Effector memory CD8-positive, alpha-beta T cell (primary cell): Measurements from ENCODE around the gene HOXC11.

Experiments
- ATAC-seq: fragments of 150-1000 bp; cut with Tn5 transposase; replicated peaks from 2 replicates; pipeline ENCODE4 v1.10.0; 2021; ENCODE audit warnings: mild to moderate bottlenecking, moderate library complexity
- DNase-seq, 3 experiments: peaks; one replicate each; pipeline ENCODE4 v3.0.0; 2021
- H3K27ac Mint-ChIP-seq, 2 donors: one replicate each; pipeline ENCODE4 v1.8.0; 2022; ENCODE audit warnings: mild to moderate bottlenecking in 2 of 2, mixed read lengths in 2 of 2, moderate library complexity in 2 of 2
- H3K27me3 Mint-ChIP-seq, 2 donors: one replicate each; pipeline ENCODE4 v1.8.0; 2022; ENCODE audit warnings: mixed read lengths in 2 of 2
- H3K36me3 Mint-ChIP-seq: one replicate; pipeline ENCODE4 v1.8.0; 2022; ENCODE audit warnings: mild to moderate bottlenecking, moderate library complexity, mixed read lengths; ENCODE audit not compliant: insufficient read depth
- H3K4me1 Mint-ChIP-seq, 2 donors: one replicate each; pipeline ENCODE4 v1.8.0; 2022; ENCODE audit warnings: low read depth in 2 of 2, mixed read lengths in 2 of 2
- H3K4me3 Mint-ChIP-seq, 2 donors: one replicate each; pipeline ENCODE4 v1.8.0; 2022; ENCODE audit warnings: mild to moderate bottlenecking in 2 of 2, mixed read lengths in 2 of 2, moderate library complexity in 2 of 2
- H3K9me3 Mint-ChIP-seq, 2 donors: one replicate each; pipeline ENCODE4 v1.8.0; 2022; ENCODE audit warnings: mixed read lengths in 2 of 2

Gene HOXC11

GRCh38 chr12:54025499-54026405 lies 52.8 kb downstream of the HOXC11 start:
- ATAC-seq (no peak), DNase-seq (no peak)
- Mint-ChIP-seq H3K4me1 (peaks cover 0 to 19% of the 10 kb centered on the region in 2 donors), H3K27me3 (peaks cover 80 to 100% of the 10 kb centered on the region in 2 donors), H3K9me3 (no peaks in the 10 kb centered on the region), H3K27ac (no peak overlapping the region), H3K36me3 (peaks cover under 1% of the 10 kb centered on the region), H3K4me3 (no peak overlapping the region)

DNA sequence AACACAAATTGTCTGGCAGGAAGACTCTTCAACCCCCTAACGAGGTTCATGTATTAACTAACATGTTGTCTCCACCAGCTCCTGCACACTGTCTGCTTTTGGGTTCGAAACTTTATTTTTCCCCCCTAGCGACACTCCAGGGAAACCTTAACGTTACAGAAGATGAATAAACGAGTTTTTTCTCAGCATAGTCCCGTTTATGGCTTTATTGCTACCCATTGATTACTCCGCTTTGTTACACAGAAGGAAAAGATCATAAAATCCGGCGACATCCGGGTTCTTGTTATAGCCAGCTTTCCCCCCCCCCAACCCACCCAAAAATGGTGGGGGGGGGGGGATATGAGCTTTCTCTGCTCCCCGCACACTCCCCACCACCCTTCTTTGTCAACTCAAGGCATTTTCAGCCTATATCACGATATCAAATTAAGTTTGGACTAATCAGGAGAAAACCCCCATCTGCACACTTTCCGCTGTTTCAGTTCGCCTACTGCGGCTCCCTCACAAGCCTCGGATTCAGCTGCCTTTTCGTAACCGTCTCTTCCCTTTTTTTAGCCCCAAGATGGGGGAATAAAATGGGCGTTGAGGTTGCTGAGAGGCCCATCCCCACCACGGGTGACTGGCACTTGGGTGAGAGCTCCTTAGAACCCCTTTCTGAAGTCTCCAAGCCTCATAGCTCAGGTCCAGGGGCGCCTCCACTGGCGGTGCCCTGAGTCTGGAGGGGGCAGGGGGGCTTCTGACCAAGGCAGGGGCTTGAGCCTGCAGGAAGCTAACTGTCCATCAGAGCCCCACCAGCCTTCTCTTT lies 53.9 kb downstream of the HOXC11 start:
- DNase-seq (no peak), ATAC-seq (no peak)
- peaks cover 4% of the 10 kb centered on the region for H3K36me3 Mint-ChIP-seq
- peak overlapping the region in 1 of 2 donors; percentile 11 for H3K4me3 Mint-ChIP-seq
- H3K27ac Mint-ChIP-seq = no peak overlapping the region
- H3K9me3 Mint-ChIP-seq = no peaks in the 10 kb centered on the region
- H3K4me1 Mint-ChIP-seq = peaks cover 0 to 15% of the 10 kb centered on the region in 2 donors
- peaks cover 82 to 100% of the 10 kb centered on the region in 2 donors for H3K27me3 Mint-ChIP-seq
